ENCODE measurements around the gene PIK3R1. TPM values are rescaled to one million over a fixed set of nuclear protein-coding genes. Genes with fewer than 3 reads are reported as not detected.
A peak's percentile ranks its signal among the peaks of the same experiment; 100 is the strongest.

The PIK3R1 gene
- total and polyA plus RNA-seq, 3 donors from 2014 or later: 16.9 to 63.7 (median 48.1) TPM

- H3K4me3 ChIP-seq: no peak overlapping the region
- WGBS, 2 donors: 77 to 82% methylated on average over 12 of the region's 12 CpGs
- H3K27ac ChIP-seq: no peak overlapping the region
- no peaks in the 10 kb centered on the region for H3K9me3 ChIP-seq
- H3K27me3 ChIP-seq: no peaks in the 10 kb centered on the region
- H3K4me1 ChIP-seq: peaks cover 13% of the 10 kb centered on the region
- intact Hi-C loops (cut with DNase I; ENCODE audit: low total_unique reads): no loop called here
- peak; percentile 57 for DNase-seq
- no peak for TF ChIP-seq CTCF (IDR thresholded peaks at IDR 0.05)
- TF ChIP-seq POLR2A (IDR thresholded peaks at IDR 0.05): no peak
- no peaks in the 10 kb centered on the region for H3K36me3 ChIP-seq (ENCODE audit: low read depth, missing control alignments)
Measured at GRCh38 chr5:68225188-68225910, 9.8 kb downstream of the PIK3R1 start.

DNA sequence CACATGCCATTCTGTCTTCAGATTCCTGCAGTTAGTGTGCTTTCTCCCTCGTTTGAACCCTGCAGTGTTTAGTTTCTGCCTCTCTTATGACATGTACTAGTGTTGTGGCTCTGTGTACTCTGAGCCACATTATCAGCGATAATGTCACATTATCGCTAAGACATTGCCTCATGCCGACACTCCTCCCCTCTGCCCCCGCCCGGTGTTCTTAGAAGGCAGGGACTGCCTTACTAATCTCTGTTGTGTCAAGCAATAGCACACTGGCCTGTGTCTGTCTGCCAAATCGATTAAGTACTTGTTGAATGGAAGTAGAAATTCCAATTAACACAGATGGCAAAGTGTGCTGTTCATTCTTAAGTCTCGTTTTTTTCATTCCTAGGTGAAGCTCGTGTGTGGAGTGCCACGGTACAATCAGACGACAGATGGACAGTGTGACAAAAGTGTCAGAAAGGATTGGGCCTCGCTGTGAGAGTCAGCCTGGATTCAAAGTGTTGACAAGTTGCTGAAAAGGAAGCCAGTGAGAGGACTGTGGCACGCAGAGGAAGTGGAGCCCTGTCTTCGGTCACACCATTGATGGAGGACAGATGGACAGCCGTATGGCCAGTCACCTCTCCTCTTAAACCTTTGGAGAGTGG is 10.5 kb downstream of the PIK3R1 start:
- DNase-seq: no peak
- Histone ChIP-seq H3K4me1 (peaks cover 13% of the 10 kb centered on the region), H3K4me3 (no peak overlapping the region), H3K9me3 (no peaks in the 10 kb centered on the region), H3K27ac (no peak overlapping the region), H3K27me3 (no peaks in the 10 kb centered on the region), H3K36me3 (ENCODE audit: low read depth, missing control alignments) (no peaks in the 10 kb centered on the region)
- TF ChIP-seq POLR2A (IDR thresholded peaks at IDR 0.05) (no peak), CTCF (IDR thresholded peaks at IDR 0.05) (no peak)
- 87 to 90% methylated on average over 15 of the region's 15 CpGs for WGBS, 2 donors
- intact Hi-C loops (cut with DNase I; ENCODE audit: low total_unique reads): no loop called here

- no peak for DNase-seq
- H3K4me3 ChIP-seq: no peak overlapping the region
- TF ChIP-seq POLR2A (IDR thresholded peaks at IDR 0.05): no peak
- intact Hi-C loops (cut with DNase I; ENCODE audit: low total_unique reads): no loop called here
- H3K9me3 ChIP-seq: no peaks in the 10 kb centered on the region
- WGBS, 2 donors: 90 to 91% methylated on average over 8 of the region's 8 CpGs
- H3K27me3 ChIP-seq: no peaks in the 10 kb centered on the region
- H3K4me1 ChIP-seq: peaks cover 13% of the 10 kb centered on the region
- H3K36me3 ChIP-seq (ENCODE audit: low read depth, missing control alignments): no peaks in the 10 kb centered on the region
- no peak overlapping the region for H3K27ac ChIP-seq
Measured at GRCh38 chr5:68226546-68227073, 11.1 kb downstream of the PIK3R1 start.

DNA sequence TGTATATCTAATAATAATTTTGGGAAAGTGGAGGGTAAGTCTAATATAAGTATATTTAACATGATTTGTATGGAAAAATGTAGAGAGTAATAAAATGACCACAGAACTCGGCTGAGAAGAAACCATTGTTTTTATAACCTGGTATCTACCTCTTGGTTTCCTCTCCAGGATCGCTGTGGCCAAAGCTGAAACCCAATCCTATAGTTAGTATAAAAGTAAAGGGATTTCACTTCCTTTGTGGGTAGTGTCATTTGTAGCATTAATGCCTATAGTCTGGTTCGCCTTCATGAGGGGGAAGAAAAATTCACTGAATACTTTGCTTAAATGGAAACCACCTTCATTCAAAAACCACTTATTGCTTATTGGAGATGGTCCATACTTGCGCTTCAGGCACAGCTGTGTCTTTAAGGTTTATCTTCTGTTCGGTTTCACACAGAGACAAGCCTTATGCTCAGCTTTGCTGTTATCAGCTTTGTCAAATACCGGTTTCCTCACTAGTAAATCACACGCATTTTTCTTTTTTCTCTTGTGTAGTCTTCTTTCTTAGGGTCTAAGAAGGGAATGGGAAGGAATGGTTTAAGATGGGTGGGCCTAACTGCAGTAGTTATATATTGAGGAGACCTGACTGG is 12.1 kb downstream of the PIK3R1 start:
- Histone ChIP-seq H3K27me3 (no peaks in the 10 kb centered on the region), H3K4me1 (peaks cover 13% of the 10 kb centered on the region), H3K27ac (no peak overlapping the region), H3K36me3 (ENCODE audit: low read depth, missing control alignments) (no peaks in the 10 kb centered on the region), H3K4me3 (no peak overlapping the region), H3K9me3 (no peaks in the 10 kb centered on the region)
- DNase-seq: no peak
- TF ChIP-seq CTCF (IDR thresholded peaks at IDR 0.05): no peak
- TF ChIP-seq POLR2A (IDR thresholded peaks at IDR 0.05): no peak
- WGBS, 2 donors: 78 to 79% methylated on average over 7 of the region's 7 CpGs
- intact Hi-C loops (cut with DNase I; ENCODE audit: low total_unique reads): no loop called here

DNA sequence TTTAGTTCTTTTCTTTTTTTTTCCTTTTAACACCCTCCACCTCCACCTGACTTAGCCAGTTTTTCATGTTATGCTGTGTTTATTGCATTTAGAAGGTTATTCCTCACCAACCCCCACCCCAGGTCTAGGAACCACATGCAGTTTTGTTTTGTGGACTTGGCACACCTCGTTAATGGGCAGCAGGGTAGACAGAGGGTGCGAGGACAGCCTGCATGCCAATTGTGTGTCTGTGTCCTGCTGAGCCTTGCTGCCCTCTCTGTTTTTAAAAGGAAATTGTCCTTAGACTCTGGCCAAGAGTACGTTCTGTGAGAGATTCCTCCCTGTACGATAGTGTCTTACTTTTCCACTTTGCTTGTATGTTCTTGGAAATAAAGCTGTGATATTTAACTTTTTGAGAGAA is 13.9 kb downstream of the PIK3R1 start:
- Histone ChIP-seq H3K4me3 (no peak overlapping the region), H3K36me3 (ENCODE audit: low read depth, missing control alignments) (no peaks in the 10 kb centered on the region), H3K27ac (no peak overlapping the region), H3K9me3 (no peaks in the 10 kb centered on the region), H3K4me1 (peaks cover 13% of the 10 kb centered on the region), H3K27me3 (no peaks in the 10 kb centered on the region)
- TF ChIP-seq POLR2A (IDR thresholded peaks at IDR 0.05): no peak
- no peak for TF ChIP-seq CTCF (IDR thresholded peaks at IDR 0.05)
- WGBS, 2 donors: 61 to 71% methylated on average over 4 of the region's 4 CpGs
- intact Hi-C loops (cut with DNase I; ENCODE audit: low total_unique reads): no loop called here
- DNase-seq: no peak
